HG03432 (cell line): ENCODE results near the gene HMGXB3.

ENCODE experiments used
- ATAC-seq: cut with Tn5 transposase; IDR thresholded peaks from one replicate; pipeline ENCODE4 v1.9.1; 2021; ENCODE audit warnings: mild to moderate bottlenecking, moderate library complexity; ENCODE audit not compliant: unreplicated experiment

The HMGXB3 gene

DNA sequence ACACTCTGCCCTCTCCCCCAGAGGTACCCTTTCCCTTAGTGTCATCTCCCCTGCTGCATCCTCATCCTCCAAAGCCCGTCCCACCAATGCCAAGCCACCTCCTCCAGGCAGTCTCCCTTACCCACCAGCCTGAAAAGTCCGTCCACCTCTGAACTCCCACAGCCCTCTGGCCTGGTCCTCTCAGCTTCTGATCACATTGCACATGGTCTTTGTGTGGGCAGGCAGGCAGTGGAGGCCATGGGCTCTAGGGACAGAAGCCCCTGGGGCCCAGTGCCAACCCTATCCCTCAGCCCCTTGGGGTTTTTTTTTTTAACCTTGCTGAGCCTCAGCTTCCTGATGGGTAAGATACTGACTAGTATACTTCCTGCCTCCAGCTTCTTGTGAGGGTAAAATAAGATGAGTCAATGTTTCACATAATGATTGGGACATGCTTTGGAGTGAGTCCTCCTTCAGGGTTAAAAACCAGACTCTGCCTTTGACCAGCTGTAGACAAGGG is 66.4 kb downstream of the HMGXB3 start:
- peak; percentile 65 for ATAC-seq

- ATAC-seq: peak; percentile 26
Observed at GRCh38 chr5:150067405-150067960, 66.9 kb downstream of the HMGXB3 start.

GRCh38 chr5:150068071-150068470 is 67.5 kb downstream of the HMGXB3 start:
- no peak for ATAC-seq

DNA sequence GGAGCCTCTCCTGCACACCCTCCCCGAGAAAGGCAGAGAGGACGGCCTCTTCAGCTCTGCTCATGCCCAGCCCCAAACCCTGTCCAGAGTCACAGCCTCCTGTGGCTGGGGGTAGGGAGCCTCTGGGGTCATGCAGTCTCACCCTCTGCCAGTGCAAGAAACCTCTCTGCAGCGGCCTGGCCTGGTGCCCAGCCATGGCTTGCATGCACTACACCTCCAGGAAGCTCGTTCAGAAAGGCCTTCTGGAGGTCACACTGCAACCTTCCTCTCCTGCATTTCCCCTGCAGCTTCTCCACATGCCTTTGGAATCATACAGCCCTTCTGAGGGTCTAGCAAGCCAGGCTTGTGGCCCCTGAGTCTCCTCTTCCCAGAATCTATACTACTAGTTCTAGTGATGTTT is 67.9 kb downstream of the HMGXB3 start:
- ATAC-seq: no peak

- ATAC-seq: no peak
Observed at GRCh38 chr5:150068961-150069645, 68.6 kb downstream of the HMGXB3 start.

DNA sequence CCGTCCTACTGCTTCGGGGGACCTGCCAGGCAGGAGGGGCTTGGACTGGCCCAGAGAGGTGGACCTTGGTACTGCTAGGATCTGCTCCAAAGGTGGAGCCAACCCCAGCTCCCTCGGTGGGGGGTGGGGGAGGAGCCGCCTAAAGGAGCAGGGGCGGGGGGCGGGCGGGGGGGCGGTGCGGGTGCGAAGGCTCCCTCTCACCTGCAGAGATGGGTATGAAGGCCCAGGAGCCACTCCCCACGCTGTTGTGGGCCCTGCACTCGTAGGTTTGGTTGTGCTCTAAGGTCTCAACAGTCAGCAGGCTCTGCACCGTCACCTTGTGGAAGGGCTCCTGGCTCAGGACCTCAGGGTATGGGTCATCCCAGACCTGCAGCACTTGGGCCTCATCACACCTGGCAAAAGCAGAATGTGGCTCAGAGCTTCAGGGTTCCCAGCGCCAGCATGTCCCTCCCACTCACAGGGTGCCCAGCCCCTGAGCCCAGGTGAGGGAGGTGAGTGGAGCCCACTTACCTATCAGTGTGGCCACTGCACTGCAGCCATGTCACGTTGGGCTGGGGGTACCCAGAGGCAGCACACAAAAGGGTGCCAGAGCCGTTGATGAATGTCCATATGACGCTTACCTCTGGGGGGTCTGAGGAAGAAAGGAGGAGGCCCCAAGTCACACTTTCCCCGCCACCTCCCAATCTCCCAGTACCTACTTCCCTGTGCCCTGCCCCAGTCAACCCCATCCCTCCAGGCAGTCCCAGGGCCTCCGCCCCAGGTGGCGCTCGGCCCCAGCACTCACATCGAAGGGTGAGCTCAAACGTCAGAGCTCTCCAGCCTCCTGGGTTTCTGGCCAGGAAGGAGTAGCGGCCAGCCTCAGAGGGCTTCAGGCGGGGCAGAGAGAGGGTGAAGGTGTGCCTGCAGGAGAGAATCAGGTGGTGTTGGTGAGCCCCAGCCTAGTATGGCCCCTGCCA is 69.4 kb downstream of the HMGXB3 start:
- ATAC-seq: no peak

DNA sequence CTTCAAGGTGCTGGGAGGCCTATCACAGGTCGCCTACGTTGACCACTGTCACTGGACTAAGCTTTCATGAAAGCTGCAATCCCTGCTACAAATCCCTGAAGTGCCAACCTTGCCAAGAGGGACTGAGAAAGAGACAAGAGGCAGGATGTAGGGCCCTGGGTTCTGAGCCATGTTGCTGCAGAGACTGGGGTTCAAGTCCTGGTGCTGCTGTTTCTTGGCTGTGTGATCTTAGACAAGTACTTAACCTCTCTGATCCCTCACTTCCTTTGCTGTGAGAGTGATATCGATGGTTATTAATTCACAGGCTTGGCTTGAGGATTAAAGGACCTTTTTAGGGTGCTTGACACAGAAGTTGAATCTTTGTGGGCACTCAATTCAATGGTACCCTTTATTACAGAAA is 70.3 kb downstream of the HMGXB3 start:
- no peak for ATAC-seq

GRCh38 chr5:150073086-150073625 is 72.6 kb downstream of the HMGXB3 start:
- ATAC-seq: no peak

DNA sequence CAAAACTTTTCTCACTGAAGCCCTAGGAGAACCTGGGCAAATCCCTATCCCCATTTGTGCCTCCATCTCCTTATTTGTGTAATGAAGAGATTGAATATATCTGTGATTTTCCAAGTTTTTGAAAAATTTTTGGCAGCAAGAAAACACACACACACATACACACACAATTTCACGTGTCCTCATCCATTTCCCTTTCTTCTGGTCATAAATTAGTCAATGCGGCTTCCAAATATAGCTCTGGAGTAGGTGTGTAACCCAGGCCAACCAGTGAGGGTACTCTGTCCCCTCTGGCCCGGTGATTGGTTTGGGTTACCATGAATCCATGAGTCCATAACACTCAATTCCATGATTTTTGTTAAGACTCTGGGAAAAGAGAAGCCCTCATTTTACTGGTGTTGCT is 73.1 kb downstream of the HMGXB3 start:
- ATAC-seq: no peak

DNA sequence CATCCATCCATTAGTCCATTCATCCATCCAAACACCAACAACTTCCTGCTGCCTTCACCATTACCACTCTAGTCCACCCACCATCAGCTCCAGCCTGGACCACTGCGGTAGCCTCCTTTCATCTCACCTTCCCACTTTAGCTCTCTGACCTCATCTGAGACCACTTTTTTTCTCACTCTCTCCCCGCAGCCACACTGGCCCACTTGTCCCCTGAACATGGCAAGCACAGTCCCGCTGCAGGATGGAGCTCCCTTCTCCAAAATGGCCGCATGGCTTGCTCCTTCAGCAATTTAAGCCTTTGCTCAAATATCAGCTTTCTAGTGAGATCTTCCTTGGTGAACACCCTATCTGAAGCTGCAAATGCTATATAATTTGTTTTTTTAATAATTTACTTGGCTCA is 74.7 kb downstream of the HMGXB3 start:
- ATAC-seq: no peak

GRCh38 chr5:150075806-150076205 is 75.3 kb downstream of the HMGXB3 start:
- no peak for ATAC-seq

- no peak for ATAC-seq
Observed at GRCh38 chr5:150077060-150077459, 76.5 kb downstream of the HMGXB3 start.

GRCh38 chr5:150077996-150078801 is 77.7 kb downstream of the HMGXB3 start:
- no peak for ATAC-seq

- no peak for ATAC-seq
Observed at GRCh38 chr5:150078802-150079689, 78.5 kb downstream of the HMGXB3 start.

DNA sequence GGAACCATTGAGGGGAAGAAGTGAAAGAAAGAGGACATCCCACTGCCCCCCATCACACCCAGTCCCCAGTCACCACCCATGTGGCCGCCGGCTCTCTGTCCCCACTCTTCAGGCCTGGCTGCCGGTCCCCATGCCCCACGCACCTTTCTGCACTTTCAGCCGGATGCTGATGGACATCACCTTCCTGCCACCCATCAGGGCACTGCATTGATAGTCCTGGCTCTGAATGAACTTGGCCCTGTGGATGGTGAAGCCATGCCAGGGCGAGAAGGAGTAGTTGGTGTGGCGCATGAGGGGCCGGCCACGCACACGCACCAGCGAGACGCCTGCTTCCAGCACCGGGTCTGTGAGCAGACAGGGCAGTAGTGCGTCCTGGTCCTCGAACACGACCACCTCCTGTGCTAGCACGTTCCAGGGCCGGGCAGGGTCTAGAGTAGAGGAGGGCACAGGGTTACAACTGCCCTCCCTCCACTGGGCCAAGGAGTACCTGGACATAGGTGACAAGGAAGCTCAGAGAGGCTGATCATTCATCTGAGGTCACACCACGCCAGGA is 79.4 kb downstream of the HMGXB3 start:
- no peak for ATAC-seq

- no peak for ATAC-seq
Observed at GRCh38 chr5:150080696-150081435, 80.3 kb downstream of the HMGXB3 start.

DNA sequence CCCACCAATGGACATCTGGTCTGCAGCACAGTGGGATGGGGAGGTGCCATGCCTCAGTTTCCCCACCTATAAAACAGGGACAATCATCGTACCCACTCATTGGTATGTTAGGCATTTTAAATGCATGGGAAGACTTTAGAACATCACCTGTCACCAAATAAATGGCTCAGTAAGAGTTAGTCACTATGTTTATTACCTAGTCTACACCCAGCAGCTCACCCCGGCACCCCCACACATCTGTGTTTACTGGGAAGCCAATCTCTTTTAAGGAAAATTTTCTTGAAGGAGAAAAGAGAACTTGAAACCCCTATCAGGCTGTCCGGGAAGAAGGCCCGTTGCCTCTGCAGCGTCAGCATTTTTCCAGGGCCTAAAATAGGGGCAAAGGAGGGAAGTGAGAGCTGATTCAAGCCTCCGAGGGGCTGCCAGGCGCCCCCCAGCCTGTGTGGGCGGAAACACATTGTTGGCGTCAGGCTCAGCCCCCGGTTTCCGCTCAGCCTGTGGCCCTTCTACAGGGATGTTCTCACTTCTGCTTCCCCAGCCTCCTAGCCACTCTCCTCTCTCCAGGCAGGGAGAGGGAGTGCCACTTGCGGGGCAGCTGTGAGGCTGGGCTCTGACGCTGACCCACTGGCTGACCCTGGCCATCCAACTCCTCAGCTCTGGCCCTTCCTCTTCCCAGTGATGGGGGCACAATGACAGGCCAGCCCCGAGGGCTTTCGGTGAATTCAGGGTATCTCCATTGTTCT is 81.2 kb downstream of the HMGXB3 start:
- ATAC-seq: peak; percentile 88

DNA sequence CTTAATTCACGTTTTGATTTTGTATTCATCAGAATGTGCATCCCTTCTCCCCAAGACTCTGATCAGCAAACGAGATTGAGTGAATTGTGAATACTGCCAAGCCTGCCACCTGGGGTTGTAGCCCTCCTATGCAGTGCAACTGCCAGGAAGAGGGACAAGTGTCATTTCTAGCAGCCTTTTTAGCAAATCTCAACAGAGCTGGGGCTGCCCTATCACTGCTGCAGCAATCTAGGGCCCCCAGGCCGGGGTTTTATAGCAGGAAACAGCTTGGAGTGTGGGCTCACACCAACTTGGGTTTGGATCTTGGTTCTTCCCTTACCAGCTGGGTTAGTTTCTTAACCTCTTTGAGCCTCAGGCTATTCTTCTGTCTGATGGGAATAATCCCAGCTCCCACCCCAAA is 81.8 kb downstream of the HMGXB3 start:
- peak; percentile 33 for ATAC-seq
